HFFc6 (cell line): ENCODE data around the gene DLG2. TPM values are rescaled to one million over a fixed set of nuclear protein-coding genes. Genes with fewer than 3 reads are reported as not detected.

Experiments
- DNase-seq: peaks from one replicate; pipeline ENCODE4 v3.0.0-alpha.2; 2018
- H3K27ac Mint-ChIP-seq: 2 replicates; pipeline ENCODE4 v1.8.0; 2020; ENCODE audit warnings: mild to moderate bottlenecking, mixed read lengths
- H3K27me3 Mint-ChIP-seq: 2 replicates; pipeline ENCODE4 v1.8.0; 2021; ENCODE audit warnings: mild to moderate bottlenecking, moderate library complexity, mixed read lengths; ENCODE audit not compliant: insufficient read depth
- H3K36me3 Mint-ChIP-seq: 2 replicates; pipeline ENCODE4 v1.8.0; 2021; ENCODE audit warnings: low read depth, mixed read lengths
- H3K4me1 Mint-ChIP-seq: 2 replicates; pipeline ENCODE4 v1.8.0; 2020; ENCODE audit warnings: low read depth, mixed read lengths
- H3K4me3 Mint-ChIP-seq: 2 replicates; pipeline ENCODE4 v1.8.0; 2020; ENCODE audit warnings: mild to moderate bottlenecking, moderate library complexity, mixed read lengths
- H3K9me3 Mint-ChIP-seq: 2 replicates; pipeline ENCODE4 v1.8.0; 2020; ENCODE audit warnings: mild to moderate bottlenecking, mixed read lengths
- total RNA-seq, 6 experiments: library from RNA; stranded (reverse); fragmentation: NEBNext Ultra II Directional; extraction: Animal tissue kit (Norgen Biotek cat#: 25700); gene quantifications; 2 replicates in 1 of 6; 3 replicates in 5 of 6; pipeline ENCODE4 v1.2.3, GENCODE V29; 2021
- TF ChIP-seq, protein P1 (sequence below): fragments of 200-600 bp; sonication (generic); IDR thresholded peaks from 2 replicates; pipeline ENCODE4 v1.5.0; 2021; ENCODE audit warnings: antibody characterized with exemption, mild to moderate bottlenecking

The DLG2 gene
- total RNA-seq, 6 experiments from 2014 or later: 0.39 to 1.00 (median 0.80) TPM; not detected in 1

- H3K4me1 Mint-ChIP-seq: no peaks in the 10 kb centered on the region
Measured at GRCh38 chr11:84757711-84758110, 869.4 kb downstream of the DLG2 start.

GRCh38 chr11:84751371-84751770, 875.8 kb downstream of the DLG2 start:
- H3K27ac Mint-ChIP-seq: no peak overlapping the region
- no peak overlapping the region for H3K4me3 Mint-ChIP-seq
- TF ChIP-seq, protein P1, sequence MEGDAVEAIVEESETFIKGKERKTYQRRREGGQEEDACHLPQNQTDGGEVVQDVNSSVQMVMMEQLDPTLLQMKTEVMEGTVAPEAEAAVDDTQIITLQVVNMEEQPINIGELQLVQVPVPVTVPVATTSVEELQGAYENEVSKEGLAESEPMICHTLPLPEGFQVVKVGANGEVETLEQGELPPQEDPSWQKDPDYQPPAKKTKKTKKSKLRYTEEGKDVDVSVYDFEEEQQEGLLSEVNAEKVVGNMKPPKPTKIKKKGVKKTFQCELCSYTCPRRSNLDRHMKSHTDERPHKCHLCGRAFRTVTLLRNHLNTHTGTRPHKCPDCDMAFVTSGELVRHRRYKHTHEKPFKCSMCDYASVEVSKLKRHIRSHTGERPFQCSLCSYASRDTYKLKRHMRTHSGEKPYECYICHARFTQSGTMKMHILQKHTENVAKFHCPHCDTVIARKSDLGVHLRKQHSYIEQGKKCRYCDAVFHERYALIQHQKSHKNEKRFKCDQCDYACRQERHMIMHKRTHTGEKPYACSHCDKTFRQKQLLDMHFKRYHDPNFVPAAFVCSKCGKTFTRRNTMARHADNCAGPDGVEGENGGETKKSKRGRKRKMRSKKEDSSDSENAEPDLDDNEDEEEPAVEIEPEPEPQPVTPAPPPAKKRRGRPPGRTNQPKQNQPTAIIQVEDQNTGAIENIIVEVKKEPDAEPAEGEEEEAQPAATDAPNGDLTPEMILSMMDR: no peak
- no peaks in the 10 kb centered on the region for H3K4me1 Mint-ChIP-seq
- DNase-seq: no peak
- H3K9me3 Mint-ChIP-seq: no peaks in the 10 kb centered on the region; the same call in 1 of the 2 replicates
- H3K27me3 Mint-ChIP-seq: no peaks in the 10 kb centered on the region; the same call in 1 of the 2 replicates
- H3K36me3 Mint-ChIP-seq: no peaks in the 10 kb centered on the region

More at GRCh38 chr11:84757711-84758110, 869.4 kb downstream of the DLG2 start:
- Mint-ChIP-seq H3K27me3 (no peaks in the 10 kb centered on the region), H3K27ac (no peak overlapping the region), H3K9me3 (peaks cover 5% of the 10 kb centered on the region; the same call in 1 of the 2 replicates), H3K36me3 (no peaks in the 10 kb centered on the region), H3K4me3 (no peak overlapping the region)
- TF ChIP-seq, protein P1: no peak
- DNase-seq: no peak

GRCh38 chr11:84747871-84748270, 879.3 kb downstream of the DLG2 start:
- no peak overlapping the region for H3K4me3 Mint-ChIP-seq
- TF ChIP-seq, protein P1: no peak
- H3K36me3 Mint-ChIP-seq: no peaks in the 10 kb centered on the region
- no peaks in the 10 kb centered on the region; the same call in none of the 2 replicates for H3K27me3 Mint-ChIP-seq
- H3K9me3 Mint-ChIP-seq: peaks cover 15% of the 10 kb centered on the region
- no peak overlapping the region for H3K27ac Mint-ChIP-seq
- DNase-seq: no peak
- no peaks in the 10 kb centered on the region for H3K4me1 Mint-ChIP-seq

DNA sequence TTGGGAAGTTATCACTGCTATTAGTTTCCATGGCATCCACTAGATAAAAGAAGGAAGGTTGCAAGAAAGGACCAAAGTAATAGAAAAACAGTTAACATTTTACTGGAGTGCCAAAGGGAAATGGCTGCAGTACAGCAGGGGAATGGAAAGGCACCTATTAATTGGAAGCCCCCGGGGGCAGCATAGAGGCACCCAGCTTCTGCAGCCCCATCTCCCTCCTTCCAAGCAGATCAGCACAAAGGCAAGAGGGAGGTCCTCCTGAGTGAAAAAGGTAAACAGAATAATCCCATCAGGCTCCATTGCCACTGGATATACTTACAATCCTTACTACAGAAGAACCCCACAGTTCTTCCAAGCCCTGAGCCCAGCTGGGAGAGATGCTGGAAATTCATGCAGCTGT, 887.1 kb downstream of the DLG2 start:
- Mint-ChIP-seq H3K36me3 (peaks cover 6% of the 10 kb centered on the region; the same call in 1 of the 2 replicates), H3K27ac (no peak overlapping the region), H3K4me3 (no peak overlapping the region), H3K9me3 (peaks cover 36% of the 10 kb centered on the region), H3K27me3 (no peaks in the 10 kb centered on the region; the same call in 1 of the 2 replicates), H3K4me1 (no peaks in the 10 kb centered on the region)
- no peak for DNase-seq
- TF ChIP-seq, protein P1: no peak

- TF ChIP-seq, protein P1: no peak
- H3K4me1 Mint-ChIP-seq: no peaks in the 10 kb centered on the region
- no peak overlapping the region for H3K27ac Mint-ChIP-seq
- H3K36me3 Mint-ChIP-seq: no peaks in the 10 kb centered on the region
- H3K27me3 Mint-ChIP-seq: no peaks in the 10 kb centered on the region; the same call in 1 of the 2 replicates
- no peak for DNase-seq
- peaks cover 12% of the 10 kb centered on the region for H3K9me3 Mint-ChIP-seq
- H3K4me3 Mint-ChIP-seq: no peak overlapping the region
Measured at GRCh38 chr11:84724256-84724655, 902.9 kb downstream of the DLG2 start.
